Right lung (tissue), 5 donors: ENCODE measurements around the gene CFAP90. TPM values are rescaled to one million over a fixed set of nuclear protein-coding genes. Genes with fewer than 3 reads are reported as not detected.

Source experiments
- polyA plus RNA-seq, 5 donors: library from polyadenylated mRNA; unstranded; fragments of 120-200 nt; gene quantifications; one replicate each; pipeline versions ENCODE4 v1.2.1 to v1.2.3, GENCODE V29; 2013; ENCODE audit warnings: inconsistent platforms in 1 of 5, low replicate concordance in 1 of 5; ENCODE audit not compliant: insufficient read length in 5 of 5, insufficient read depth in 1 of 5

The CFAP90 gene
- polyA plus RNA-seq, 5 donors, result 3.1 to 12.2 (median 7.4) TPM

Other genes with a start within 250 kb of the CFAP90 start
- gene FASTKD3, start 17.9 kb upstream of the CFAP90 start, polyA plus RNA-seq, result 10 to 100 TPM; 17.1 to 28.8 (median 27.3) TPM
- 10 to 100 TPM; 48.1 to 63.9 (median 62.2) TPM for gene MTRR, start 18.0 kb upstream of the CFAP90 start, polyA plus RNA-seq